Left lobe of liver (tissue), 2 donors: Measurements from ENCODE around the gene PTMS. TPM values are rescaled to one million over a fixed set of nuclear protein-coding genes. Genes with fewer than 3 reads are reported as not detected.

Experiments used
- ATAC-seq: fragments of 200-7000 bp; cut with Tn5 transposase; one replicate; pipeline ENCODE4 v1.9.1; 2020; ENCODE audit warnings: mild to moderate bottlenecking, moderate library complexity
- DNase-seq: peaks from one replicate; pipeline ENCODE4 v3.0.0-alpha.2; 2020; ENCODE audit warnings: low spot score
- total RNA-seq: library from RNA; stranded (reverse); gene quantifications from one replicate; pipeline ENCODE4 v1.2.1, GENCODE V29; 2021
- donor health status: DM: no; HTN: no; CAD: no; lungs with moderate emphysema.
- donor health status: DM: no; HTN: yes; CAD: no.

The PTMS gene
- total RNA-seq, 1 donor from 2014 or later, result 406 TPM

- ATAC-seq (no peak), DNase-seq (no peak)
Observed at GRCh38 chr12:6771091-6771495, 4.9 kb downstream of the PTMS start.

GRCh38 chr12:6771509-6772330 is 5.6 kb downstream of the PTMS start:
- ATAC-seq, result no peak
- DNase-seq, result no peak

GRCh38 chr12:6772331-6772695 is 6.2 kb downstream of the PTMS start, which contains the start of gene LAG3:
TSS of gene LAG3 (plus strand) at chr12:6772520. CDS start at chr12:6772853, 333 bp downstream.
- DNase-seq, result no peak
- ATAC-seq, result peak; percentile 12

GRCh38 chr12:6772726-6773589 is 6.8 kb downstream of the PTMS start:
- no peak for ATAC-seq
- no peak for DNase-seq

- DNase-seq, result no peak
Observed at GRCh38 chr12:6773590-6774351, 7.6 kb downstream of the PTMS start.

GRCh38 chr12:6774499-6775062 is 8.4 kb downstream of the PTMS start:
- DNase-seq (no peak), ATAC-seq (no peak)

More at GRCh38 chr12:6773590-6774351, 7.6 kb downstream of the PTMS start:
- ATAC-seq, result no peak

- ATAC-seq (peak; percentile 19), DNase-seq (no peak)
Observed at GRCh38 chr12:6775185-6776174, 9.3 kb downstream of the PTMS start.

- no peak for DNase-seq
Observed at GRCh38 chr12:6777386-6777785, 11.2 kb downstream of the PTMS start.

GRCh38 chr12:6778217-6778573 is 12.0 kb downstream of the PTMS start:
- ATAC-seq (peak; percentile 26), DNase-seq (no peak)

More at GRCh38 chr12:6777386-6777785, 11.2 kb downstream of the PTMS start:
- no peak for ATAC-seq

GRCh38 chr12:6778574-6779550 is 12.7 kb downstream of the PTMS start:
- DNase-seq, result peak; percentile 97
- peak; percentile 90 for ATAC-seq

GRCh38 chr12:6779708-6780432 is 13.7 kb downstream of the PTMS start:
- DNase-seq (peak; percentile 90), ATAC-seq (peak; percentile 66)

GRCh38 chr12:6780573-6780972 is 14.4 kb downstream of the PTMS start:
- DNase-seq, result no peak
- ATAC-seq, result no peak

- ATAC-seq (no peak), DNase-seq (no peak)
Observed at GRCh38 chr12:6782119-6782518, 16.0 kb downstream of the PTMS start.

- no peak for ATAC-seq
Observed at GRCh38 chr12:6782850-6783566, 16.8 kb downstream of the PTMS start.

GRCh38 chr12:6783828-6784227 is 17.7 kb downstream of the PTMS start:
- DNase-seq, result no peak
- no peak for ATAC-seq

More at GRCh38 chr12:6782850-6783566, 16.8 kb downstream of the PTMS start:
- DNase-seq, result no peak

- no peak for ATAC-seq
- no peak for DNase-seq
Observed at GRCh38 chr12:6784296-6784695, 18.1 kb downstream of the PTMS start.

GRCh38 chr12:6784761-6785160 is 18.6 kb downstream of the PTMS start:
- DNase-seq, result no peak
- ATAC-seq, result no peak
